ENCODE data around the gene PTPRN2.

- no peak for TF ChIP-seq EP300 (IDR thresholded peaks at IDR 0.05; ENCODE audit: borderline replicate concordance in 1 of 2, low read depth in 1 of 2, low read length in 1 of 2)
- no peak for TF ChIP-seq FOSL2 (IDR thresholded peaks at IDR 0.05; ENCODE audit: borderline replicate concordance, low read depth)
- no peak for TF ChIP-seq CTCF (IDR thresholded peaks at IDR 0.05)
- TF ChIP-seq USF2 (IDR thresholded peaks at IDR 0.05; ENCODE audit: borderline replicate concordance, low read depth, low read length): no peak
- no peak for TF ChIP-seq YY1 (IDR thresholded peaks at IDR 0.05; ENCODE audit: low read depth)
- TF ChIP-seq RXRA (IDR thresholded peaks at IDR 0.05; ENCODE audit: borderline replicate concordance, low read depth): no peak
- TF ChIP-seq MXI1 (IDR thresholded peaks at IDR 0.05; ENCODE audit: low read depth, low read length): no peak
These were observed 971.8 kb downstream of the PTPRN2 start for GRCh38 chr7:157615852-157616251.
